IPS DF 19.7 (cell line): ENCODE measurements around the gene CLSTN1.

ENCODE experiments used
- DNase-seq: peaks from one replicate; pipeline ENCODE4 v3.0.0-alpha.2; 2013; ENCODE audit warnings: low read depth, low spot score

CLSTN1 gene

DNA sequence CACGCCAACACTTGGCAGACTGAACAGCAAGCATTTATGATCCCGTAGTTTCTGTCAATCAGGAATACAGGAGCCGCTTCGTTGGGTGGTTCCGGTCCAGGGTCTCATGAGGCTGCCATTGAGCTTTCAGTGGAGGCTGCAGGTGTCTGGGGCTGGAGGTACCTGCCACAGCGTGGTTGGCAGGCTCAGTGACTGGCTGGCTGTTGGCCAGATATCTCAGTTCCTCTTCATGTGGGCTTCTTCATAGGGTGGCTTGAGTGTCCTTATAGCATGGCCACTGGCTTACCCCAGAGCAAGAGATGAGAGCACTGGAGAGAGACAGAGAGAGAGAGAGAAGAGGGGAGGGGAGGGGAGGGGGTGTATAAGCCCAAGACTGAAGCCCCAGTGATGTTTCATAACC is 142.9 kb downstream of the CLSTN1 start:
- no peak for DNase-seq

DNA sequence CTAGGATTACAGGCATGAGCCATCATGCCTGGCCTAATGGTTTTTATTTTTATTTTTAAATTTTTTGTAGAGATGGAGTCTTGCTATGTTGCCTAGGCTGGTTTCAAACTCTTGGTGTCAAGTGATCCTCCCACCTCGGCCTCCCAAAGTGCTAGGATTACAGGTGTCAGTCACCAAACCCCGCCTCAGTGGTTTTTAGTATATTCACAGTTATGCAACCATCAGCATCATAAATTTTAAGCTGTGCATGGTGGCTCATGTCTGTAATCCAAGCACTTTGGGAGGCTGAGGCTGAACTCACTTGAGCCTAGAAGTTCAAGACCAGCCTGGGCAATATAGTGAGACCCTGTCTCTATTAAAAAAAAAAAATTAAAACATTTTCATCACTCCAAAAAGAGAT is 143.7 kb downstream of the CLSTN1 start:
- DNase-seq = no peak
